Ramos (cell line): ENCODE measurements around the gene GDI1.

Experiments used
- in situ Hi-C: fragments of 300-500 bp; cut with MboI; formaldehyde crosslinking; loops from one replicate; pipeline ENCODE4 v1.14.3; 2022; ENCODE audit warnings: low sequenced_read_pairs; ENCODE audit not compliant: unreplicated experiment

Gene GDI1

GRCh38 chrX:154490414-154491083, 53.6 kb downstream of the GDI1 start, which contains the start of gene SLC10A3:
TSS of gene SLC10A3 (minus strand) at chrX:154490629. CDS start at chrX:154488940, 1,689 bp downstream.
- in situ Hi-C loops: no loop called here
